Upper lobe of left lung (tissue), 4 donors: ENCODE data around the gene SPTB.

Source experiments
- CTCF ChIP-seq, 6 experiments: fragments of 450-650 bp in 4 of 6; fragments of 200-600 bp in 2 of 6; sonication (generic) in 2 of 6; IDR thresholded peaks; one replicate each; pipeline ENCODE4 v1.5.1; 2016 to 2019; ENCODE audit warnings: antibody characterized with exemption in 6 of 6
- EP300 ChIP-seq, 4 donors: sonication (generic); formaldehyde crosslinking; IDR thresholded peaks; one replicate each; pipeline ENCODE4 v1.5.1; 2017; ENCODE audit warnings: antibody characterized with exemption in 4 of 4, control low read depth in 2 of 4
- POLR2A ChIP-seq, 4 donors: fragments of 450-650 bp; IDR thresholded peaks; one replicate each; pipeline ENCODE4 v1.5.1; 2016 to 2017; ENCODE audit warnings: antibody characterized with exemption in 4 of 4, mild to moderate bottlenecking in 2 of 4

GRCh38 chr14:64714432-64715025 is 165.2 kb downstream of the SPTB start:
- TF ChIP-seq CTCF (IDR thresholded peaks at IDR 0.05) (no peak), POLR2A (IDR thresholded peaks at IDR 0.05) (no peak), EP300 (IDR thresholded peaks at IDR 0.05) (no peak)
